GM23248 (cell line): ENCODE measurements around the gene CYB5R2.

ENCODE experiments used
- EZH2 ChIP-seq: fragments of 200-600 bp; sonication (generic); IDR thresholded peaks from 2 replicates; pipeline ENCODE4 v1.6.1; 2018; ENCODE audit warnings: antibody characterized with exemption, mild to moderate bottlenecking; ENCODE audit not compliant: insufficient read depth, poor library complexity, severe bottlenecking
- EZH2phosphoT487 ChIP-seq: fragments of 200-600 bp; sonication (generic); IDR thresholded peaks from 2 replicates; pipeline ENCODE4 v1.6.1; 2018; ENCODE audit warnings: antibody characterized with exemption, moderate library complexity, mild to moderate bottlenecking, low read depth; ENCODE audit not compliant: insufficient read depth

DNA sequence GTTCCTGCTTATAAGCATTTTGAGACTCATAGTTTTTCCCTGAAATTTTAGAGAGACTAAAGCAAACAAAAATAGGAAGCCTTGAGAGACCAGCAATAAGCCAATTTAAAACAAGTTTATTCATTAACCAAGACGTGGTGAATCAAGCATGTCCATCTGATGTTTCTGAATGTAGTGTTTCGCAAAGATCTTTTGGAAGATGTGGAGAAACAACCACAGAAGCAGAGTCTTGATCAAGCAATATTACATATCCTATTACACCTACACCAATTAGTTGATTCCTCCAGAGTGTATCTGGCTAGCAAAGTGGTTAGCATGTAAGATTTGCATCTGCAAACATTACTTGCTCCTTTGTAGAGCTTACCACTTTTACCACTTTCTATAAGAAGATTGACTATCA is 33.1 kb upstream of the CYB5R2 start, which contains the start of gene OVCH2:
- no peak for TF ChIP-seq EZH2
- no peak for TF ChIP-seq EZH2phosphoT487
